Measurements from ENCODE around the gene PRLHR.
"Not testable (repeated sequence)": the region's sequence is repeated elsewhere in the genome, so short reads cannot be mapped to it uniquely, and the experiment has no call there.

The PRLHR gene

GRCh38 chr10:118595598-118596425, at the start of gene PRLHR:
TSS of gene PRLHR (minus strand) at chr10:118595648. CDS start at chr10:118595244, 404 bp downstream.
- DNase-seq (ENCODE audit: low read depth) = no peak

- no peak for DNase-seq (ENCODE audit: low read depth)
These were observed 46.8 kb upstream of the PRLHR start for GRCh38 chr10:118642228-118642627.

- no peak for DNase-seq (ENCODE audit: low read depth)
These were observed 43.2 kb upstream of the PRLHR start for GRCh38 chr10:118638680-118639079.

- no peak for DNase-seq (ENCODE audit: low read depth)
These were observed 40.4 kb upstream of the PRLHR start for GRCh38 chr10:118635674-118636402.

- no peak for DNase-seq (ENCODE audit: low read depth)
These were observed 38.3 kb upstream of the PRLHR start for GRCh38 chr10:118633786-118634185.

- DNase-seq (ENCODE audit: low read depth) = no peak
These were observed 33.8 kb upstream of the PRLHR start for GRCh38 chr10:118629211-118629610.

- no peak for DNase-seq (ENCODE audit: low read depth)
These were observed 32.9 kb upstream of the PRLHR start for GRCh38 chr10:118628397-118628796.

- DNase-seq (ENCODE audit: low read depth) = no peak
These were observed 31.5 kb upstream of the PRLHR start for GRCh38 chr10:118626953-118627352.

GRCh38 chr10:118625504-118625903, 30.1 kb upstream of the PRLHR start:
- no peak for DNase-seq (ENCODE audit: low read depth)

GRCh38 chr10:118624747-118625146, 29.3 kb upstream of the PRLHR start:
- DNase-seq (ENCODE audit: low read depth) = no peak

GRCh38 chr10:118621304-118621942, 26.0 kb upstream of the PRLHR start:
- DNase-seq (ENCODE audit: low read depth) = no peak

GRCh38 chr10:118613863-118614262, 18.4 kb upstream of the PRLHR start:
- DNase-seq (ENCODE audit: low read depth) = not testable (repeated sequence)

GRCh38 chr10:118610577-118610976, 15.1 kb upstream of the PRLHR start:
- no peak for DNase-seq (ENCODE audit: low read depth)

- DNase-seq (ENCODE audit: low read depth) = no peak
These were observed 12.4 kb upstream of the PRLHR start for GRCh38 chr10:118607768-118608354.

GRCh38 chr10:118605694-118606093, 10.2 kb upstream of the PRLHR start:
- DNase-seq (ENCODE audit: low read depth) = no peak

GRCh38 chr10:118596426-118597124, 1.1 kb upstream of the PRLHR start:
- DNase-seq (ENCODE audit: low read depth) = no peak

- no peak for DNase-seq (ENCODE audit: low read depth)
These were observed 406 bp downstream of the PRLHR start for GRCh38 chr10:118595064-118595420.

GRCh38 chr10:118594392-118595063, 920 bp downstream of the PRLHR start:
- DNase-seq (ENCODE audit: low read depth) = no peak

GRCh38 chr10:118592675-118593330, 2.6 kb downstream of the PRLHR start:
- no peak for DNase-seq (ENCODE audit: low read depth)

GRCh38 chr10:118590334-118590733, 5.1 kb downstream of the PRLHR start:
- no peak for DNase-seq (ENCODE audit: low read depth)
